Transverse colon (tissue), 4 donors: ENCODE data around the gene OR10T2. TPM values are rescaled to one million over a fixed set of nuclear protein-coding genes. Genes with fewer than 3 reads are reported as not detected.

Experiments
- DNase-seq: peaks from one replicate; pipeline ENCODE4 v3.0.0-alpha.2; 2019
- H3K27ac ChIP-seq, 4 donors: fragments of 200-600 bp; sonication (generic); 2 replicates each; pipeline ENCODE4 v1.5.1; 2016 to 2018; ENCODE audit warnings: inconsistent platforms in 4 of 4
- H3K27me3 ChIP-seq: fragments of 200-600 bp; sonication (generic); 2 replicates; pipeline ENCODE4 v1.5.1; 2017; ENCODE audit warnings: inconsistent platforms
- H3K36me3 ChIP-seq, 4 donors: fragments of 200-600 bp; sonication (generic); 2 replicates each; pipeline ENCODE4 v1.5.1; 2017 to 2019; ENCODE audit warnings: inconsistent platforms in 4 of 4
- H3K4me1 ChIP-seq, 4 donors: fragments of 200-600 bp; sonication (generic); 2 replicates each; pipeline ENCODE4 v1.5.1; 2017 to 2020; ENCODE audit warnings: inconsistent platforms in 4 of 4
- H3K4me3 ChIP-seq, 4 donors: fragments of 200-600 bp; sonication (generic); 1 replicate in 1 of 4; 2 replicates in 3 of 4; pipeline versions ENCODE4 v1.5.1 to v1.6.1; 2017 to 2019; ENCODE audit warnings: inconsistent platforms in 4 of 4
- H3K9me3 ChIP-seq, 2 donors: fragments of 200-600 bp; sonication (generic); 2 replicates each; pipeline ENCODE4 v1.5.1; 2017 to 2019; ENCODE audit warnings: inconsistent platforms in 2 of 2
- EP300 ChIP-seq: sonication (generic); formaldehyde crosslinking; IDR thresholded peaks from one replicate; pipeline ENCODE4 v1.6.1; 2017; ENCODE audit warnings: antibody characterized with exemption, low read depth
- POLR2A ChIP-seq: fragments of 450-650 bp; IDR thresholded peaks from one replicate; pipeline ENCODE4 v1.6.1; 2016; ENCODE audit warnings: antibody characterized with exemption, mild to moderate bottlenecking, moderate library complexity
- POLR2AphosphoS5 ChIP-seq, 3 donors: sonication (generic); formaldehyde crosslinking; IDR thresholded peaks; one replicate each; pipeline ENCODE4 v1.6.1; 2016; ENCODE audit warnings: antibody characterized with exemption in 3 of 3
- WGBS, 2 donors: methylation state at CpG; one replicate each; pipeline ENCODE4 v1.1.5; 2018; ENCODE audit warnings: low coverage in 1 of 2; 5-methylcytosine and 5-hydroxymethylcytosine counted together
- in situ Hi-C, 4 donors: fragments of 200-750 bp; cut with MboI; loops; one replicate each; pipeline versions ENCODE4 v1.15.0 to v1.15.1; 2017; ENCODE audit warnings: low sequenced_read_pairs in 3 of 4, low pct_ligation_motif_present in 1 of 4, low pct_unique_long_range_greater_than_20kb in 1 of 4
- intact Hi-C: fragments of 100-400 bp; cut with DNase I; formaldehyde crosslinking; loops from one replicate; pipeline ENCODE4 v1.15.1; 2023; ENCODE audit warnings: low total_unique reads
- total RNA-seq, 4 donors: library from RNA; depleted of rRNA; stranded (reverse); fragments of >200 nt; gene quantifications; one replicate each; pipeline ENCODE4 v1.1.0, GENCODE V29; 2016
- TF ChIP-seq, protein P1 (sequence below), 5 experiments: fragments of 200-600 bp in 3 of 5; fragments of 450-650 bp in 2 of 5; sonication (generic) in 3 of 5; IDR thresholded peaks; 1 replicate in 2 of 5; 2 replicates in 3 of 5; pipeline ENCODE4 v1.5.1; 2016 to 2017; ENCODE audit warnings: antibody characterized with exemption in 5 of 5, inconsistent platforms in 3 of 5, mild to moderate bottlenecking in 2 of 5, moderate library complexity in 1 of 5

OR10T2 gene
- total RNA-seq, 4 donors from 2014 or later, result not detected

DNA sequence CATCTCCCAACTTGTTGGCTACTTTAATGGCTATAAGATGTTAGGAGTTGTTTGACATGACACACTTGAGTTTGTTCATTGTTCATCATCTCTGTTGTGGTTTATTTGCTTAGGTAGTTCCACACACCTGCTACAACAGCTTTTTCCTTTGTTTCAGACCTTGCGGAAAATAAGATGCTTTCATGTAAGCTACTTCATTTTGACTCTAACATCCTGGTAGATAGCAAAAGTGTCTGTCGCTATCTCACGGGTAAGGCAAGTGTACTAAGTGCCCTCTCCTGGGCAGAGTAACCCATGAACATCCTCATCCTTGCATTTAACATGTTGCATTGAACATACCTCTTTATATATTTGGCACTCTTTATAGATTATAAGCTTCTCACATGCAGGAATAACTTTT lies 1.6 kb upstream of the OR10T2 start:
- Histone ChIP-seq H3K36me3 (no peaks in the 10 kb centered on the region), H3K27me3 (no peaks in the 10 kb centered on the region), H3K27ac (no peak overlapping the region), H3K9me3 (no peaks in the 10 kb centered on the region), H3K4me1 (no peaks in the 10 kb centered on the region), H3K4me3 (no peak overlapping the region)
- WGBS, 2 donors, result 86% methylated on average over 3 of the region's 3 CpGs
- no peak for DNase-seq
- intact Hi-C loops (no loop called here), in situ Hi-C loops (no loop called here)
- TF ChIP-seq POLR2A (no peak), EP300 (no peak), POLR2AphosphoS5 (IDR thresholded peaks at IDR 0.05) (no peak)
- TF ChIP-seq, protein P1, sequence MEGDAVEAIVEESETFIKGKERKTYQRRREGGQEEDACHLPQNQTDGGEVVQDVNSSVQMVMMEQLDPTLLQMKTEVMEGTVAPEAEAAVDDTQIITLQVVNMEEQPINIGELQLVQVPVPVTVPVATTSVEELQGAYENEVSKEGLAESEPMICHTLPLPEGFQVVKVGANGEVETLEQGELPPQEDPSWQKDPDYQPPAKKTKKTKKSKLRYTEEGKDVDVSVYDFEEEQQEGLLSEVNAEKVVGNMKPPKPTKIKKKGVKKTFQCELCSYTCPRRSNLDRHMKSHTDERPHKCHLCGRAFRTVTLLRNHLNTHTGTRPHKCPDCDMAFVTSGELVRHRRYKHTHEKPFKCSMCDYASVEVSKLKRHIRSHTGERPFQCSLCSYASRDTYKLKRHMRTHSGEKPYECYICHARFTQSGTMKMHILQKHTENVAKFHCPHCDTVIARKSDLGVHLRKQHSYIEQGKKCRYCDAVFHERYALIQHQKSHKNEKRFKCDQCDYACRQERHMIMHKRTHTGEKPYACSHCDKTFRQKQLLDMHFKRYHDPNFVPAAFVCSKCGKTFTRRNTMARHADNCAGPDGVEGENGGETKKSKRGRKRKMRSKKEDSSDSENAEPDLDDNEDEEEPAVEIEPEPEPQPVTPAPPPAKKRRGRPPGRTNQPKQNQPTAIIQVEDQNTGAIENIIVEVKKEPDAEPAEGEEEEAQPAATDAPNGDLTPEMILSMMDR (IDR thresholded peaks at IDR 0.05), result no peak

DNA sequence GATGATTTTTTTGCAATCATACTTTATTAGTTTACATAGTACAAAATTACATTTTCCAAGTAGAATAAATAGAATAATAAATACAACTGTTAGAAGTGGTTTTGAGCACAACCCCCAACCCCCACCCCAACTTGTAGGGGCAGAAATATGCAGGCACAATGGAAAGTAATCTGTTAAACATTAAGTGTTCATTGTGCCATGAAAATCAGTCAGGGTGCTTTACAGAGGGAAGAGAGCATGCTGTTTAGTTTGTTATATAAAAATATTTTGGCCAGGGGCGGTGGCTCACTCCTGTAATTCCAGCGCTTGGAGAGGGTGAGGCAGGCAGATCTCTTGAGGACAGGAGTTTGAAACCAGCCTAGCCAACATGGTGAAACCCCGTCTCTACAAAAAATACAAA lies 2.6 kb downstream of the OR10T2 start:
- intact Hi-C loops, result no loop called here
- DNase-seq, result no peak
- Histone ChIP-seq H3K9me3 (no peaks in the 10 kb centered on the region), H3K4me1 (no peaks in the 10 kb centered on the region), H3K4me3 (no peak overlapping the region), H3K36me3 (no peaks in the 10 kb centered on the region), H3K27ac (no peak overlapping the region), H3K27me3 (no peaks in the 10 kb centered on the region)
- 81 to 92% methylated on average over 3 of the region's 3 CpGs for WGBS, 2 donors
- TF ChIP-seq EP300 (no peak), POLR2AphosphoS5 (IDR thresholded peaks at IDR 0.05) (no peak), POLR2A (no peak)
- TF ChIP-seq, protein P1 (IDR thresholded peaks at IDR 0.05), result no peak
- in situ Hi-C loops, result no loop called here

DNA sequence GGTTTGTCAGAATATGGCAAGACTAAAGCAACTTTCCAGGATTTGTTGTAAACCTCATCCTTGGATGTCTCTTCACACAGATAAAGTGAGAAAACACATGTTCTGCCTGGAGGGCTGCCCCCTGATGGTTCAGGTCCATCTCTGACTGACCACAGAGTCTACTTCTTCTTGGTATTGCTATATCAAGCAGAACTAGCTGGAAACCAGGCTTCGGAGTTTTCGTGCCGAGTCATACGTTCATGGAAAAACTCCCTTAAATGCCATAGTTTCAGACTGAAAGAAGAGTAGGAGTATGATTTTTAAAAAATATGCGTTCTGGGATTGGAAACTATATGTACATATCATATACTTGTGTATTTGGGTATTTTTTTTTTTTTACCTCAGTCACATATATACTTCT lies 5.8 kb downstream of the OR10T2 start:
- 90 to 95% methylated on average over 5 of the region's 5 CpGs for WGBS, 2 donors
- no peak overlapping the region for H3K4me3 ChIP-seq
- TF ChIP-seq POLR2A (no peak), POLR2AphosphoS5 (IDR thresholded peaks at IDR 0.05) (no peak), EP300 (no peak)
- TF ChIP-seq, protein P1 (IDR thresholded peaks at IDR 0.05), result no peak
- in situ Hi-C loops, result no loop called here
- no peaks in the 10 kb centered on the region for H3K4me1 ChIP-seq
- no peaks in the 10 kb centered on the region for H3K9me3 ChIP-seq
- no peak for DNase-seq
- H3K36me3 ChIP-seq, result no peaks in the 10 kb centered on the region
- intact Hi-C loops, result no loop called here
- no peak overlapping the region for H3K27ac ChIP-seq
- no peaks in the 10 kb centered on the region for H3K27me3 ChIP-seq

DNA sequence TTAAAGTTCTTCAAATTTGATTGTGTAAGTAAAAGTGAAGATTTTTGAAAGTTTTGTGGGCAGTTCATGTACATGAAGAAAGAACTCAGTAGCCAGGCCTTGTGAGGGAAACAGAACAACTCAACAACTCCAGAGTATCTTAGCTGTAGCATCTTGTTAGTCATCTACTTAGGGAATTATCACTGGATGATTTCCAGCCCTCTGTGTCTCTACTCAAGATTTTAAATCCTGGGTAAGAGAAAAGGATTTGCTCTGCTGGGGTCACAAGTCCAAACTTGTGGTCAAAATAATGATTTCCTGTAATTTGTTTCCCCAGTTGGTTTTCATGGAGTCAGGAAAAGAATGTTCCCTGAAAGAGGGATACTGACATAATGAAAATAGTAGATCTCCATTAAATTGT lies 8.2 kb downstream of the OR10T2 start:
- TF ChIP-seq EP300 (no peak), POLR2A (no peak), POLR2AphosphoS5 (IDR thresholded peaks at IDR 0.05) (no peak)
- TF ChIP-seq, protein P1 (IDR thresholded peaks at IDR 0.05), result no peak
- Histone ChIP-seq H3K4me3 (no peak overlapping the region), H3K36me3 (no peaks in the 10 kb centered on the region), H3K9me3 (no peaks in the 10 kb centered on the region), H3K27ac (no peak overlapping the region), H3K27me3 (no peaks in the 10 kb centered on the region), H3K4me1 (no peaks in the 10 kb centered on the region)
- intact Hi-C loops (no loop called here), in situ Hi-C loops (no loop called here)
- DNase-seq, result no peak
